ENCODE data around the gene LINGO4. TPM values are rescaled to one million over a fixed set of nuclear protein-coding genes. Genes with fewer than 3 reads are reported as not detected.
A peak's percentile ranks its signal among the peaks of the same experiment; 100 is the strongest.

LINGO4 gene
- total RNA-seq, 1 experiment from 2014 or later: not detected

DNA sequence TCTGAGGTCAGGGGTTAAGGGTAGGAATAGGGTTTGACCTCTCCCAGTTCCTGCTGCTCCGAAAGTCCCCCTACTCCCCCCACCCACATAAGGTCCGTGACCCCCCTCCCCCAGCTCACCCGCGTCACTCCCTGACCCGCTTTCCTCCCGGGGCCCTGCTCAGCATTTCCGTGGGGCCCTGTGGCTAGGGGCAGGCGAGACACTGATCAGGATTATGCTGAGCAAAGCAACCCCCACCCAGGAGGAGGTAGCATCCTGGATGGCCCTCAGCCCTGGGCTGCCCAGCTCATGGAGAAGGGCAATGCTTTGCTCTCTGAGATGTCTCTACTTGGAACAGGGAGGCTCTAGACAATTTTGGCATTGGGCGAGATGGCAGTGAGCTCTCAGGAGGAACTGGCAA lies 22.6 kb upstream of the LINGO4 start:
- Mint-ChIP-seq H3K36me3 (no peaks in the 10 kb centered on the region), H3K27me3 (ENCODE audit: low read depth) (peaks cover 6% of the 10 kb centered on the region; the same call in 1 of the 2 replicates), H3K9me3 (no peaks in the 10 kb centered on the region), H3K27ac (no peak overlapping the region), H3K4me1 (peaks cover 48% of the 10 kb centered on the region), H3K4me3 (no peak overlapping the region)
- POLR2A ChIA-PET: interaction anchor here (0.6 kb wide), 1 partner anchor 56 kb away, joined by 4 read pairs; no protein-coding TSS in a partner anchor
- TF ChIP-seq, protein P1, sequence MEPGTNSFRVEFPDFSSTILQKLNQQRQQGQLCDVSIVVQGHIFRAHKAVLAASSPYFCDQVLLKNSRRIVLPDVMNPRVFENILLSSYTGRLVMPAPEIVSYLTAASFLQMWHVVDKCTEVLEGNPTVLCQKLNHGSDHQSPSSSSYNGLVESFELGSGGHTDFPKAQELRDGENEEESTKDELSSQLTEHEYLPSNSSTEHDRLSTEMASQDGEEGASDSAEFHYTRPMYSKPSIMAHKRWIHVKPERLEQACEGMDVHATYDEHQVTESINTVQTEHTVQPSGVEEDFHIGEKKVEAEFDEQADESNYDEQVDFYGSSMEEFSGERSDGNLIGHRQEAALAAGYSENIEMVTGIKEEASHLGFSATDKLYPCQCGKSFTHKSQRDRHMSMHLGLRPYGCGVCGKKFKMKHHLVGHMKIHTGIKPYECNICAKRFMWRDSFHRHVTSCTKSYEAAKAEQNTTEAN (CRISPR knock-in tag; IDR thresholded peaks at IDR 0.05): no peak
- no peak for TF ChIP-seq RORB (CRISPR knock-in tag; IDR thresholded peaks at IDR 0.05)
- TF ChIP-seq ZNF281 (CRISPR knock-in tag; IDR thresholded peaks at IDR 0.05): no peak
- TF ChIP-seq KAT7 (CRISPR knock-in tag; IDR thresholded peaks at IDR 0.05; ENCODE audit: borderline replicate concordance): no peak
- DNase-seq (ENCODE audit: low spot score) (no peak), ATAC-seq (no peak)
- CTCF ChIA-PET: interaction anchor here (1.0 to 2.0 kb wide), 3 partner anchors 9 to 111 kb away, joined by 4 to 12 read pairs (median 4); partner anchors contain the start of genes CELF3 and RIIAD1

DNA sequence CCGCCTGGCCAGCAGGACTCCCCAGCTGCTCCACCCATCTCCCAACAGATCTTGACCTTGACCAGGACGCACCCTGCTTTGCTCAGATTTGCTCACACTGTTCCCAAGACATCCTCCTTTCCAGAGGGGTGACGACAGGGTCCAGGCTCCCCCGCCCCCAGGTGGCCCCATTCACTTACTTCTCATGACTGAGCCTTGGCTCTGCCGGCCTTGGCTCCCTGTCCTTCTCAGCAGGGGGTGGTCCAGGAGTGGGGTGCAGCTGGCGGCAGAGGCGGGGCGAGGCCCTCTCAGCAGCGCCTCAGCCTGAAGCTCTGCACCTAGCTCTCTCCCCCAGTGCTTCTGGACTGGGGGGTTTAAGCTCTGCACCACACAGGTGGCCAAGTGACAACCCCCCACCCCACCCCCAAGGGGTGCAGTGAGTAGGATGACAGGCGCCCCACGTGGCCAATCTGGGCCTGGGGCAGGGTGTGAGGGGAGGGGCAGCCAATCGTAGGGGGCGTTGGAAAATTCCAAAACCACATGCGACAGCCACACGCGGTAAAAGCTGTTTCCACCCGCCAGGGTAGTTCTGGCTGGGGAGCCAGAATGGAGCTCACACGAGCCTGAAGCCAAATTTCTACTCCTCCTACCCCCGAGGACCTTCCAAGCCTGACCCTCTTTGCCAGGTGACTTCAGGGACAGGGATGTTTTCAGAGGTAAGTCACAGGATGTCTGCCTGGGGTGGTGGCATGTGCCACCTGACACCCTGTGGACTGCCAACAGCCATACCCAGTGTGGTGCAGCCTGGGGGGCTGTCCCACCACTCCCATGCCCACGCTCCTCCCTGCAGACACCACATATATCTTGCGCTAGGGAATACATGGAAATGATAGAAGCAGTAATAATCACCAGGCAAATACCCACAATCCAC lies 20.8 kb upstream of the LINGO4 start:
- H3K27ac Mint-ChIP-seq: no peak overlapping the region
- DNase-seq (ENCODE audit: low spot score) (peak; percentile 55), ATAC-seq (peak; percentile 38)
- POLR2A ChIA-PET: no interaction called here
- H3K36me3 Mint-ChIP-seq: no peaks in the 10 kb centered on the region
- no peaks in the 10 kb centered on the region for H3K9me3 Mint-ChIP-seq
- H3K27me3 Mint-ChIP-seq (ENCODE audit: low read depth): peaks cover 6% of the 10 kb centered on the region; the same call in 1 of the 2 replicates
- TF ChIP-seq, protein P2, sequence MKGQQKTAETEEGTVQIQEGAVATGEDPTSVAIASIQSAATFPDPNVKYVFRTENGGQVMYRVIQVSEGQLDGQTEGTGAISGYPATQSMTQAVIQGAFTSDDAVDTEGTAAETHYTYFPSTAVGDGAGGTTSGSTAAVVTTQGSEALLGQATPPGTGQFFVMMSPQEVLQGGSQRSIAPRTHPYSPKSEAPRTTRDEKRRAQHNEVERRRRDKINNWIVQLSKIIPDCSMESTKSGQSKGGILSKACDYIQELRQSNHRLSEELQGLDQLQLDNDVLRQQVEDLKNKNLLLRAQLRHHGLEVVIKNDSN (CRISPR knock-in tag; IDR thresholded peaks at IDR 0.05): peak; percentile 51; the same call in 1 of the 2 replicates
- no peak for TF ChIP-seq PRRX2 (CRISPR knock-in tag; IDR thresholded peaks at IDR 0.05)
- TF ChIP-seq MYBL2 (CRISPR knock-in tag; IDR thresholded peaks at IDR 0.05): no peak
- TF ChIP-seq SOX15 (CRISPR knock-in tag; IDR thresholded peaks at IDR 0.05): no peak
- no peak for TF ChIP-seq KAT7 (CRISPR knock-in tag; IDR thresholded peaks at IDR 0.05; ENCODE audit: borderline replicate concordance)
- no peak for TF ChIP-seq CREM (CRISPR knock-in tag; IDR thresholded peaks at IDR 0.05)
- no peak for TF ChIP-seq ESRRA (CRISPR knock-in tag; IDR thresholded peaks at IDR 0.05; ENCODE audit: borderline replicate concordance)
- peak; percentile 69 for TF ChIP-seq ZNF423 (CRISPR knock-in tag; IDR thresholded peaks at IDR 0.05)
- TF ChIP-seq, protein P3, sequence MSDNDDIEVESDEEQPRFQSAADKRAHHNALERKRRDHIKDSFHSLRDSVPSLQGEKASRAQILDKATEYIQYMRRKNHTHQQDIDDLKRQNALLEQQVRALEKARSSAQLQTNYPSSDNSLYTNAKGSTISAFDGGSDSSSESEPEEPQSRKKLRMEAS (CRISPR knock-in tag; IDR thresholded peaks at IDR 0.05): peak; percentile 56; the same call in 1 of the 2 replicates
- no peak for TF ChIP-seq RORB (CRISPR knock-in tag; IDR thresholded peaks at IDR 0.05)
- TF ChIP-seq, protein P4, sequence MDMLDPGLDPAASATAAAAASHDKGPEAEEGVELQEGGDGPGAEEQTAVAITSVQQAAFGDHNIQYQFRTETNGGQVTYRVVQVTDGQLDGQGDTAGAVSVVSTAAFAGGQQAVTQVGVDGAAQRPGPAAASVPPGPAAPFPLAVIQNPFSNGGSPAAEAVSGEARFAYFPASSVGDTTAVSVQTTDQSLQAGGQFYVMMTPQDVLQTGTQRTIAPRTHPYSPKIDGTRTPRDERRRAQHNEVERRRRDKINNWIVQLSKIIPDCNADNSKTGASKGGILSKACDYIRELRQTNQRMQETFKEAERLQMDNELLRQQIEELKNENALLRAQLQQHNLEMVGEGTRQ (CRISPR knock-in tag; IDR thresholded peaks at IDR 0.05): peak; percentile 74
- peak; percentile 76 for TF ChIP-seq NFYB (CRISPR knock-in tag; conservative IDR thresholded peaks at IDR 0.05; ENCODE audit: low read depth)
- no peak for TF ChIP-seq JAZF1 (CRISPR knock-in tag; IDR thresholded peaks at IDR 0.05)
- TF ChIP-seq TEAD1 (CRISPR knock-in tag; IDR thresholded peaks at IDR 0.05): no peak
- H3K4me3 Mint-ChIP-seq: peak overlapping the region; percentile 24
- CTCF ChIA-PET: interaction anchor here (0.6 to 2.6 kb wide), 9 partner anchors 10 to 396 kb away, joined by 3 to 15 read pairs (median 4); partner anchors contain the start of genes C2CD4D, CELF3 and TDRKH
- peaks cover 47% of the 10 kb centered on the region for H3K4me1 Mint-ChIP-seq
